Brain microvascular endothelial cell (primary cell): Measurements from ENCODE around the gene RAB20.
"Not testable (repeated sequence)": the region's sequence is repeated elsewhere in the genome, so short reads cannot be mapped to it uniquely, and the experiment has no call there.

Experiments used
- DNase-seq: peaks from one replicate; pipeline ENCODE4 v3.0.0-alpha.2; 2020
- H3K27ac ChIP-seq: fragments of 250-450 bp; sonication (Bioruptor Pico); 2 replicates; pipeline ENCODE4 v1.5.1; 2020; ENCODE audit warnings: mild to moderate bottlenecking, moderate library complexity
- H3K27me3 ChIP-seq: fragments of 250-450 bp; sonication (Bioruptor Pico); replicated peaks from 2 replicates; pipeline ENCODE4 v1.5.1; 2020; ENCODE audit warnings: mild to moderate bottlenecking
- H3K36me3 ChIP-seq: fragments of 250-450 bp; sonication (Bioruptor Pico); replicated peaks from 2 replicates; pipeline ENCODE4 v1.5.1; 2020; ENCODE audit warnings: mild to moderate bottlenecking
- H3K4me3 ChIP-seq: 2 replicates; pipeline ENCODE4 v1.5.1; 2011; ENCODE audit warnings: low read depth, mild to moderate bottlenecking, control low read depth, low read length, moderate library complexity
- in situ Hi-C: cut with HindIII; loops from 2 replicates; pipeline ENCODE4 v1.10.0; 2017; ENCODE audit warnings: low sequenced_read_pairs, low pct_ligation_motif_present
- TF ChIP-seq, protein P1 (sequence below): IDR thresholded peaks from 2 replicates; pipeline ENCODE4 v1.5.1; 2011; ENCODE audit warnings: low read depth, mild to moderate bottlenecking, moderate library complexity, low read length, control low read depth, inconsistent platforms; ENCODE audit errors: missing control alignments

RAB20 gene

DNA sequence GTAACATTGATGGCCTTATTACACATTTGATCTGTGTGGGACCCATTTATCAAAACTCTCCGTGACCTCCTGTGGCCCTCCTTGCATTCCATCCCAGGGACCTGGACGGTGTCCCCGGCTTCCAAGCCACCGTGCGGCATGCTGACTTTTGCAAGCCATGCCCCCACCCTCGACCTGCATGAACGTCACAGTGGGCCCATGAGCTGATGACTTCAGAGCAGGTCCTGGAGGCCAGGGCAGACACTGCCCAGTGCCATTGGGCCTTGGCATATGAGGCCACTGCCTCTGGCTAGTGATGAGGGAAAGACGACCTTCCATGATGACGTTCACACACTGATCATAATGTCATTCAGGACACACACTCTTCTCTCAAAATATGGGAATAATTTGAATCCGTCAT lies 62.8 kb downstream of the RAB20 start:
- H3K36me3 ChIP-seq, result peaks cover 85% of the 10 kb centered on the region
- TF ChIP-seq, protein P1, sequence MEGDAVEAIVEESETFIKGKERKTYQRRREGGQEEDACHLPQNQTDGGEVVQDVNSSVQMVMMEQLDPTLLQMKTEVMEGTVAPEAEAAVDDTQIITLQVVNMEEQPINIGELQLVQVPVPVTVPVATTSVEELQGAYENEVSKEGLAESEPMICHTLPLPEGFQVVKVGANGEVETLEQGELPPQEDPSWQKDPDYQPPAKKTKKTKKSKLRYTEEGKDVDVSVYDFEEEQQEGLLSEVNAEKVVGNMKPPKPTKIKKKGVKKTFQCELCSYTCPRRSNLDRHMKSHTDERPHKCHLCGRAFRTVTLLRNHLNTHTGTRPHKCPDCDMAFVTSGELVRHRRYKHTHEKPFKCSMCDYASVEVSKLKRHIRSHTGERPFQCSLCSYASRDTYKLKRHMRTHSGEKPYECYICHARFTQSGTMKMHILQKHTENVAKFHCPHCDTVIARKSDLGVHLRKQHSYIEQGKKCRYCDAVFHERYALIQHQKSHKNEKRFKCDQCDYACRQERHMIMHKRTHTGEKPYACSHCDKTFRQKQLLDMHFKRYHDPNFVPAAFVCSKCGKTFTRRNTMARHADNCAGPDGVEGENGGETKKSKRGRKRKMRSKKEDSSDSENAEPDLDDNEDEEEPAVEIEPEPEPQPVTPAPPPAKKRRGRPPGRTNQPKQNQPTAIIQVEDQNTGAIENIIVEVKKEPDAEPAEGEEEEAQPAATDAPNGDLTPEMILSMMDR, result no peak
- H3K27ac ChIP-seq, result no peak overlapping the region
- DNase-seq, result no peak
- in situ Hi-C loops, result no loop called here
- no peaks in the 10 kb centered on the region for H3K27me3 ChIP-seq
- H3K4me3 ChIP-seq, result no peak overlapping the region

DNA sequence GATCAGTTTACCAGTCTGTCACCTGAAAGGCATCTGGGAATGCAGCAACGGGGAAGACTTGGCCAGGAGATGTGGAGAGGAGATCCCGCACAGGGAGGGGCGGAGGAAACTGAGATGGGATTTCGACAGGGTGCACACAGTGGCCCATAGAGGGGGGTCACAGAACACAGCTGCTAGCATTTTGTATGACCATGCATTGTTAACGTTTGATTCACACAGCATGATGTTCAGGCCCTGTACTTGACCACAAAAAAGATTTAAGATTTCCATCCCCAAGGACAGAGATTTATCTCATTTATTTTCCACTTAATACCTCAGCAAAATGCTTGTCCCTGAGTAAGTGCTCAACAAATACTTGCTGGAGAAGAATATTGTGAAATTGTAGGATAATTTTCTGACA lies 63.2 kb downstream of the RAB20 start:
- Histone ChIP-seq H3K27me3 (no peaks in the 10 kb centered on the region), H3K36me3 (peaks cover 87% of the 10 kb centered on the region), H3K27ac (no peak overlapping the region), H3K4me3 (no peak overlapping the region)
- in situ Hi-C loops, result no loop called here
- no peak for DNase-seq
- TF ChIP-seq, protein P1, result no peak

DNA sequence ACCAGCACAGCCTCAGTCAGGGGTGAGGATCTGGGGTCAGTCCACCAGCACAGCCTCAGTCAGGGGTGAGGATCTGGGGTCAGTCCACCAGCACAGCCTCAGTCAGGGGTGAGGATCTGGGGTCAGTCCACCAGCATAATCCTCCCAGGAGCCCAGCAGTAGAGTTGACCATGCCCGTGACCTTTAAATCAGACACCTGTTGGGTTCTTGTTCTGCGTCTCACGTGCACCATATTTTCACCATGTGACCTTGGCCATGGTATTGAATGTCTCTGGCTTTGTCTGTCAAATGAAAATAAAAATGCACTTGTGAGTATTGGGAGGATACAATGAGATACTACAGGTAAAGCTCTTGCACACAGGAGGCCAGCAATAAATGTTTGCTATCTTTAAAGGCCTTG lies 63.6 kb downstream of the RAB20 start:
- DNase-seq, H3K27me3 ChIP-seq, H3K27ac ChIP-seq, H3K4me3 ChIP-seq, in situ Hi-C loops: not testable (repeated sequence)
- H3K36me3 ChIP-seq, result peaks cover 87% of the 10 kb centered on the region

DNA sequence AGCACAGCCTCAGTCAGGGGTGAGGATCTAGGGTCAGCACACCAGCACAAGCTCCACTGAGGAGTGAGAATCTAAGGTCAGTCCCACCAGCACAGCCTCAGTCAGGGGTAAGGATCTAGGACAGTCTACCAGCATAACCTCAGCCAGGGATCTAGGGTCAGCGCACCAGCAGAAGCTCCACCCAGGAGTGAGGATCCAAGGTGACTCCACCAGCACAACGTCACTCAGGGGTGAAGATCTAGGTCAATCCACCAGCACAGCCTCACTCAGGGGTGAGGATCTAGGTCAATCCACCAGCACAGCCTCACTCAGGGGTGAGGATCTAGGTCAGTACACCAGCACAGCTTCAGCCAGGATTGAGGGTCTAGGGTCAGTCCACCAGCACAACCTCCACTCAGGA lies 64.5 kb downstream of the RAB20 start:
- no peak for DNase-seq
- in situ Hi-C loops, result no loop called here
- Histone ChIP-seq H3K36me3 (peaks cover 86% of the 10 kb centered on the region), H3K27me3 (no peaks in the 10 kb centered on the region), H3K27ac (no peak overlapping the region), H3K4me3 (no peak overlapping the region)
- TF ChIP-seq, protein P1, result no peak

DNA sequence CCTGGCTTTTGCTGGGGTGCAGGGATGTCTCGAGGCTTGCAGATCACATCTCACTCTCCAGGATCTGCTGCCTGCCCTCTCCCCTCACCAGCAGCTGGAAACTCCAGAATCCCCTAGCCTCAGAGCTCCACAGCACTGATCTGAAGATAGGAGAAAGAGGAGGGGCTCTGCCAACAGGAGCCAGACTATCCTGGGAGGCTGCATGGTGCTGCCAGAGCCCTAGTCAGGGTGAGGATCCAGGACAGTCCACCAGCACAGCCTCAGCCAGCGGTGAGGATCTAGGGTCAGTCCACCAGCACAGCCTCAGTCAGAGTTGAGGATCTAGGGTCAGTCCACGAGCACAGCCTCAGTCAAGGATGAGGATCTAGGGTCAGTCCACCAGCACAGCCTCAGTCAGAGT lies 65.2 kb downstream of the RAB20 start:
- H3K27ac ChIP-seq, result no peak overlapping the region
- TF ChIP-seq, protein P1, result no peak
- H3K36me3 ChIP-seq, result peaks cover 86% of the 10 kb centered on the region
- no peak overlapping the region for H3K4me3 ChIP-seq
- DNase-seq, result no peak
- in situ Hi-C loops, result no loop called here
- no peaks in the 10 kb centered on the region for H3K27me3 ChIP-seq

DNA sequence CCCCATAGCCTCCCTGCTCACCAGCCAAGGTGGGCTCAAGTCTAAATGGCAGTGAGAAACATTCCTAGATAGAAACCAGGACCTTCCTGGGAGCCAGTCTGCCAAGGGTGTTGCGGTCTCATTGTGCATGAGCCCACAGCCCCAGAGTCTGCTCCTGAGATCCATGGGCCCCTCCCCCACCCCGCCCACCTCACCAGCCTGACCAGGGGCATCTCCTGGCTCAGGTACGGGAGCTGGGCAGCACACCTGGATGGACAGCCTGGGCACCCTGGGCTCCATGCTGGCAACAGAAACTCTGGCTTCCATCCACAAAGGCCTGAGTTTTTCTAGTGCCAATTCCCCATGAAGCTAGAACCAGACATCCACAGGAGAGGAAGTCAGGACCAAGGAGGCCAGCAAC lies 65.6 kb downstream of the RAB20 start:
- H3K4me3 ChIP-seq, result no peak overlapping the region
- H3K36me3 ChIP-seq, result peaks cover 86% of the 10 kb centered on the region
- no peak for DNase-seq
- H3K27me3 ChIP-seq, result no peaks in the 10 kb centered on the region
- TF ChIP-seq, protein P1, result no peak
- in situ Hi-C loops, result no loop called here
- no peak overlapping the region for H3K27ac ChIP-seq
